ENCODE measurements around the gene DVL2.

GRCh38 chr17:7249830-7250229 lies 15.5 kb upstream of the DVL2 start:
- no peak for TF ChIP-seq SUZ12 (IDR thresholded peaks at IDR 0.05; ENCODE audit: extremely low read depth, insufficient read depth, insufficient read length)
- no peak for TF ChIP-seq ZNF274 (IDR thresholded peaks at IDR 0.05; ENCODE audit: low read depth, low read length)
